CD4-positive, alpha-beta memory T cell (primary cell): ENCODE measurements around the gene LSM8. TPM values are rescaled to one million over a fixed set of nuclear protein-coding genes. Genes with fewer than 3 reads are reported as not detected.
"Not testable (repeated sequence)": the region's sequence is repeated elsewhere in the genome, so short reads cannot be mapped to it uniquely, and the experiment has no call there.

ENCODE experiments used
- CTCF ChIA-PET: fragments of 350-600 bp; sonication (Branson Sonifier 250); formaldehyde crosslinking; loops from one replicate; lab custom pipeline; 2021; ENCODE audit warnings: inconsistent platforms; ENCODE audit not compliant: partially characterized antibody; lab: Charles Lee
- POLR2A ChIA-PET: fragments of 350-600 bp; sonication (Branson Sonifier 250); formaldehyde crosslinking; loops from one replicate; lab custom pipeline; 2021; ENCODE audit not compliant: partially characterized antibody; lab: Charles Lee
- DNase-seq, 5 donors: peaks; one replicate each; pipeline versions ENCODE4 v3.0.0 to v3.0.0-alpha.2; 2020 to 2022; ENCODE audit warnings: mixed read lengths in 1 of 5
- H3K27ac ChIP-seq: one replicate; pipeline ENCODE4 v1.7.0; 2013; ENCODE audit warnings: low read depth, low read length
- H3K27me3 ChIP-seq: 2 replicates; pipeline ENCODE4 v1.7.0; 2013; ENCODE audit warnings: mild to moderate bottlenecking, low read length, moderate library complexity; ENCODE audit not compliant: insufficient read depth
- H3K36me3 ChIP-seq: 2 replicates; pipeline ENCODE4 v1.7.0; 2013; ENCODE audit warnings: mild to moderate bottlenecking, low read length, moderate library complexity; ENCODE audit not compliant: insufficient read depth
- H3K4me1 ChIP-seq: 2 replicates; pipeline ENCODE4 v1.7.0; 2013; ENCODE audit warnings: mild to moderate bottlenecking, low read length, moderate library complexity; ENCODE audit not compliant: insufficient read depth
- H3K4me3 ChIP-seq, 2 donors: one replicate each; pipeline ENCODE4 v1.7.0; 2013; ENCODE audit warnings: low read length in 2 of 2, mild to moderate bottlenecking in 1 of 2
- H3K9me3 ChIP-seq, 2 donors: one replicate each; pipeline ENCODE4 v1.7.0; 2013; ENCODE audit warnings: low read length in 2 of 2, control low read depth in 1 of 2; ENCODE audit not compliant: control insufficient read depth in 1 of 2
- H3K27ac Mint-ChIP-seq, 7 donors: one replicate each; pipeline ENCODE4 v1.8.0; 2020 to 2021; ENCODE audit warnings: mixed read lengths in 7 of 7, mild to moderate bottlenecking in 6 of 7, inconsistent platforms in 3 of 7, moderate library complexity in 3 of 7
- H3K27me3 Mint-ChIP-seq, 2 donors: one replicate each; pipeline ENCODE4 v1.8.0; 2020 to 2021; ENCODE audit warnings: mixed read lengths in 2 of 2
- H3K36me3 Mint-ChIP-seq, 2 donors: one replicate each; pipeline ENCODE4 v1.8.0; 2020 to 2021; ENCODE audit warnings: mixed read lengths in 2 of 2, inconsistent platforms in 1 of 2, mild to moderate bottlenecking in 1 of 2
- H3K4me1 Mint-ChIP-seq, 4 donors: one replicate each; pipeline ENCODE4 v1.8.0; 2020 to 2021; ENCODE audit warnings: mixed read lengths in 4 of 4, mild to moderate bottlenecking in 1 of 4
- H3K4me3 Mint-ChIP-seq, 8 donors: one replicate each; pipeline ENCODE4 v1.8.0; 2020 to 2021; ENCODE audit warnings: mixed read lengths in 8 of 8, mild to moderate bottlenecking in 7 of 8, moderate library complexity in 6 of 8, inconsistent platforms in 3 of 8
- H3K9me3 Mint-ChIP-seq, 8 donors: one replicate each; pipeline ENCODE4 v1.8.0; 2020 to 2021; ENCODE audit warnings: mixed read lengths in 8 of 8, mild to moderate bottlenecking in 5 of 8, inconsistent platforms in 3 of 8, moderate library complexity in 1 of 8
- intact Hi-C: fragments of 100-400 bp; cut with micrococcal nuclease; formaldehyde crosslinking; loops from one replicate; pipeline ENCODE4 v1.15.1; 2023
- polyA plus RNA-seq, 2 donors: library from polyadenylated mRNA; unstranded; fragments of 300-500 nt; fragmentation: Illumina TruSeq; gene quantifications; one replicate each; pipeline ENCODE4 v1.2.3, GENCODE V29; 2021
- total RNA-seq, 2 experiments: library from RNA; stranded (reverse); gene quantifications; one replicate each; pipeline ENCODE4 v1.2.3, GENCODE V29; 2021

Gene LSM8
- total and polyA plus RNA-seq, 4 experiments from 2014 or later = 34.6 to 64.1 (median 56.9) TPM

DNA sequence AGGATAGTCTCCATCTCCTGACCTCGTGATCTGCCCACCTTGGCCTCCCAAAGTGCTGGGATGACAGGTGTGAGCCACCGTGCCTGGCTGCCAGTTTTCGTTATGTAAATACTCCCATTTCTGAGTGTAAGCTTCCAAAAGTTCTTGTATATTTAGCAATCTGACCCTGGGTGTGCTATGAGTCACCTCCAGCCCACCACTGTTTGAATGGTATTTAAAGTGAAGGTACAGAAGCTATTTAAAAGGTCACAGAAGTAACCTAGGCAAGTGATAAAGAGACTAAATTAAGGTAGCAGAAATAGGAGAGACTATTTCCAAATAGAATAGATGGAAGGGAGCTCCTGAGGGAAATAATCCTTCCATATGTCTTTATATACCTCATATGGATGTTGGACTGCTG lies 36.6 kb downstream of the LSM8 start:
- H3K27ac Mint-ChIP-seq = no peak overlapping the region
- H3K4me1 ChIP-seq = no peaks in the 10 kb centered on the region
- ChIA-PET POLR2A (no interaction called here), CTCF (no interaction called here)
- H3K4me3 Mint-ChIP-seq = no peak overlapping the region
- DNase-seq = no peak
- H3K9me3 ChIP-seq = no peaks in the 10 kb centered on the region
- no peaks in the 10 kb centered on the region for H3K27me3 ChIP-seq
- no peak overlapping the region for H3K27ac ChIP-seq
- H3K4me1 Mint-ChIP-seq = no peaks in the 10 kb centered on the region
- intact Hi-C loops = no loop called here
- H3K27me3 Mint-ChIP-seq = peaks cover 3 to 4% of the 10 kb centered on the region in 2 donors
- H3K9me3 Mint-ChIP-seq = no peaks in the 10 kb centered on the region
- no peak overlapping the region for H3K4me3 ChIP-seq
- H3K36me3 Mint-ChIP-seq = no peaks in the 10 kb centered on the region
- H3K36me3 ChIP-seq = no peaks in the 10 kb centered on the region

- Histone ChIP-seq H3K36me3 (no peaks in the 10 kb centered on the region), H3K4me3 (no peak overlapping the region), H3K9me3 (no peaks in the 10 kb centered on the region), H3K27ac (no peak overlapping the region), H3K27me3 (no peaks in the 10 kb centered on the region), H3K4me1 (no peaks in the 10 kb centered on the region)
- no peaks in the 10 kb centered on the region for H3K4me1 Mint-ChIP-seq
- POLR2A ChIA-PET = no interaction called here
- no peaks in the 10 kb centered on the region for H3K9me3 Mint-ChIP-seq
- CTCF ChIA-PET = no interaction called here
- H3K4me3 Mint-ChIP-seq = no peak overlapping the region
- intact Hi-C loops = no loop called here
- no peak for DNase-seq
- H3K36me3 Mint-ChIP-seq = no peaks in the 10 kb centered on the region
- peaks cover 3% of the 10 kb centered on the region in 2 donors for H3K27me3 Mint-ChIP-seq
- H3K27ac Mint-ChIP-seq = no peak overlapping the region
These were observed 38.6 kb downstream of the LSM8 start for GRCh38 chr7:118222591-118222990.

DNA sequence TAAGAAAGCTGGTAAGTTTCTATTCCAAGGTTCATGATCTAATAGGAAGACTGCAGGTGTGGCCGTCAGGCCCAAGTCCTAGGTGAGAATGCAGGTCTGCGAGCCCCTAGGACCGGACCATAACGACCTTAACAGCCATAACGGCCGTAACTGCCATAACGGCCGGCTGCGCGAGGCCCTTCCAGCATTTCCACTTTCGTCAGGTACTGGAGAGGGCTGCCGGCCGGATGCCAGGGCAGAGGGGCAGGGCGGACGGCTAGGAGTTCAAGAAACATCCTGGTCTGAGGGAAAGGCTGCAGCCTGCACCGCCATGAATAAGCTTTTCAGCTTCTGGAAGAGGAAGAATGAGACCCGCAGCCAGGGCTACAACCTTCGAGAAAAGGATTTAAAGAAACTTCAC lies 40.6 kb downstream of the LSM8 start, which contains the start of gene ANKRD7:
ANKRD7 (plus strand) TSS at position 184 of the 400 bp plus-strand sequence; CDS start at position 311, 127 bp downstream.
- Mint-ChIP-seq H3K4me3 (no peak within 1 kb of the TSS), H3K4me1 (no peaks in the 10 kb centered on the region), H3K27me3 (peaks cover 3 to 6% of the 10 kb centered on the region in 2 donors), H3K27ac (no peak within 1 kb of the TSS), H3K9me3 (no peaks in the 10 kb centered on the region), H3K36me3 (no peaks in the 10 kb centered on the region)
- H3K4me1 ChIP-seq = no peaks in the 10 kb centered on the region
- intact Hi-C loops = no loop called here
- H3K36me3 ChIP-seq = no peaks in the 10 kb centered on the region
- H3K9me3 ChIP-seq = no peaks in the 10 kb centered on the region
- CTCF ChIA-PET = no interaction called here
- no peak within 1 kb of the TSS for H3K4me3 ChIP-seq
- POLR2A ChIA-PET = no interaction called here
- H3K27me3 ChIP-seq = no peaks in the 10 kb centered on the region
- no peak for DNase-seq
- no peak within 1 kb of the TSS for H3K27ac ChIP-seq

DNA sequence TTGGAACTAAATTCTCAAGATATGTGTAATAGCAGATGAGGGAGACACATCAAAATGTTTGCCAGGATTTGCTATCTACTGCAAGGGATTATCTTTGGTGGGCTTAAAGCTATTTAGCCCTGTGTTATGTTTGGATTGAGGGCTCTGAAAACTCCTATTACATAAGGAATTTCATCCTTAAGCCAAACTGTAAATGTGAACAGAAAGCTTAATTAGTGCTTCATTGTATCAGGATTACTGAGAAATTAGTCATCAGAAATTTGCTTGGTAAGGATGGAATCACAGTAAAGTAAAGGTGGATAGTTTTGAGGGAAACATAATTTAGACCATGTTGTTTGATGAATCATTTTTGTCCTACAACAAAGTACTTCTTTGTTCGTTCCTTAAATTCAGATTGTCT lies 48.9 kb downstream of the LSM8 start:
- intact Hi-C loops = no loop called here
- ChIA-PET POLR2A (no interaction called here), CTCF (no interaction called here)
- Mint-ChIP-seq H3K4me1 (no peaks in the 10 kb centered on the region), H3K27ac (no peak overlapping the region), H3K4me3 (no peak overlapping the region), H3K9me3 (no peaks in the 10 kb centered on the region), H3K36me3 (no peaks in the 10 kb centered on the region), H3K27me3 (peaks cover 2 to 6% of the 10 kb centered on the region in 2 donors)
- no peak for DNase-seq
- H3K9me3 ChIP-seq = no peaks in the 10 kb centered on the region
- H3K4me3 ChIP-seq = no peak overlapping the region
- no peaks in the 10 kb centered on the region for H3K4me1 ChIP-seq
- H3K36me3 ChIP-seq = no peaks in the 10 kb centered on the region
- H3K27ac ChIP-seq = no peak overlapping the region
- H3K27me3 ChIP-seq = no peaks in the 10 kb centered on the region

DNA sequence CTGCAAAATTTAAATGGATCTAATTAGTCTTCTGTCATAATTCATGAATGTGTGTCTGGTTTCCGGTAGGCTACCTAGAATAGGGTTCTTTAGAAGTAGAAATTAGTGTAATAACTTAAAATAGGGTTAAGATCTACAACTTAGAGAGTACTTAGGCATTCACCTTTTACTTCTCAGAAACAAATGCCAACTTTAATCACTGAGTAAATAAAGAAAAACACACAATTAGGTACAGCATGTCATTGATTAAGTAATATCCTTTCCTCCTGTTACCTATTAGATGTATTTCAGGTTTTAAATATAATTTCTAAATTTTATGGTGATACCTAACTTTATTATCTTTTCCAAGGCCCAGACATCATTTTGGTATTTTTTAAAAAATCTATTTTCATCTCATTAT lies 49.8 kb downstream of the LSM8 start:
- CTCF ChIA-PET = no interaction called here
- no peaks in the 10 kb centered on the region for H3K9me3 Mint-ChIP-seq
- intact Hi-C loops = no loop called here
- no peak for DNase-seq
- Histone ChIP-seq H3K36me3 (no peaks in the 10 kb centered on the region), H3K9me3 (no peaks in the 10 kb centered on the region), H3K4me1 (no peaks in the 10 kb centered on the region), H3K4me3 (no peak overlapping the region), H3K27ac (no peak overlapping the region), H3K27me3 (no peaks in the 10 kb centered on the region)
- no peak overlapping the region for H3K27ac Mint-ChIP-seq
- H3K27me3 Mint-ChIP-seq = peaks cover 1 to 2% of the 10 kb centered on the region in 2 donors
- H3K4me3 Mint-ChIP-seq = no peak overlapping the region
- H3K4me1 Mint-ChIP-seq = no peaks in the 10 kb centered on the region
- H3K36me3 Mint-ChIP-seq = no peaks in the 10 kb centered on the region
- POLR2A ChIA-PET = no interaction called here

GRCh38 chr7:118239014-118239413 lies 55.0 kb downstream of the LSM8 start:
- Mint-ChIP-seq H3K27me3 (peaks cover 2 to 6% of the 10 kb centered on the region in 2 donors), H3K27ac (no peak overlapping the region), H3K9me3 (peaks cover 0 to 3% (median 0%) of the 10 kb centered on the region in 8 donors), H3K4me1 (no peaks in the 10 kb centered on the region), H3K4me3 (no peak overlapping the region), H3K36me3 (no peaks in the 10 kb centered on the region)
- ChIA-PET CTCF (interaction anchor here (0.6 kb wide), 1 partner anchor 60 kb away, joined by 3 read pairs; no protein-coding TSS in a partner anchor), POLR2A (no interaction called here)
- Histone ChIP-seq H3K27me3 (no peaks in the 10 kb centered on the region), H3K9me3 (no peaks in the 10 kb centered on the region), H3K27ac (no peak overlapping the region), H3K4me3 (no peak overlapping the region), H3K4me1 (no peaks in the 10 kb centered on the region), H3K36me3 (no peaks in the 10 kb centered on the region)
- intact Hi-C loops = no loop called here
- no peak for DNase-seq

- H3K36me3 ChIP-seq, H3K9me3 Mint-ChIP-seq, CTCF ChIA-PET, intact Hi-C loops, H3K9me3 ChIP-seq, H3K27ac ChIP-seq, H3K4me1 Mint-ChIP-seq, H3K27ac Mint-ChIP-seq, H3K4me3 ChIP-seq, POLR2A ChIA-PET, H3K36me3 Mint-ChIP-seq, DNase-seq, H3K27me3 ChIP-seq, H3K27me3 Mint-ChIP-seq, H3K4me1 ChIP-seq, H3K4me3 Mint-ChIP-seq: not testable (repeated sequence)
These were observed 56.4 kb downstream of the LSM8 start for GRCh38 chr7:118240320-118240719.
